GM13976 (cell line): ENCODE data around the gene PHACTR1.

Experiments
- DNase-seq: peaks from one replicate; pipeline ENCODE4 v3.0.0; 2012; ENCODE audit warnings: low spot score
- in situ Hi-C: fragments of 300-500 bp; cut with MboI; formaldehyde crosslinking; loops from one replicate; pipeline ENCODE4 v1.12.0; 2022; ENCODE audit warnings: low sequenced_read_pairs, mixed read lengths, inconsistent platforms; ENCODE audit not compliant: unreplicated experiment
- TF ChIP-seq, protein P1 (sequence below): IDR thresholded peaks from 2 replicates; pipeline ENCODE4 v1.5.1; 2012; ENCODE audit warnings: borderline replicate concordance, mild to moderate bottlenecking; ENCODE audit not compliant: insufficient read depth; ENCODE audit errors: extremely low read depth, missing control alignments, control extremely low read depth

PHACTR1 gene

DNA sequence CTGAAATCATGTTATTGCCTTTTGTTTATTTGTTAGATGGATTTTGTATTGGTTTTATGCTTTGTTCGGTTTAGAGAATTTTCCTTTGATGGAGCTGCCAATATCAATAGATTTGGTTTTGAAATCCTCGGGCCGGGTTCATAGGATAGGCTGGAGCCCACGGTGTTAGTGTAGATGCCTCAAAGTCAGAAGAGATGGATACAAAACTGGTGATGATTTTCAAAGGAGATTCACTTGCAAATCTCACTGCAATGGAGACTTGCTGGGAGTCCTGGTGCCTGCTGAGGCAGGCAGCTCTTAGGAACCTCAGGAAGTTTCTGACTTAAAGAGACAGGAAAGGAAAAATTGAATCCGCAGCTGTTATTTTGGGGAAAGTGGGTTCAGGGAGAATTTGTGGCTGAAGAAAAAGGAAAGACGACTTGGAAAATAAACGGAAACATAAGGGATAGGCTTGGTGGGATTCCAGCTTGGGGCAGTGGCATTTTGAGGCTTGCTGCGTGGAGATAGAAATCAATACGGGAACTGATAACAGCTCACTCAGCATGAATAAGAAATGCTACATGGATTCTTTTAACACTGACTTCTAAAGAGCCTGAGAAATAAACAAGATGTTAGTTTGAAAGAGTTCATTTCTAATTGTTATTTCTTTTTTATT lies 241.6 kb downstream of the PHACTR1 start:
- in situ Hi-C loops = no loop called here
- TF ChIP-seq, protein P1, sequence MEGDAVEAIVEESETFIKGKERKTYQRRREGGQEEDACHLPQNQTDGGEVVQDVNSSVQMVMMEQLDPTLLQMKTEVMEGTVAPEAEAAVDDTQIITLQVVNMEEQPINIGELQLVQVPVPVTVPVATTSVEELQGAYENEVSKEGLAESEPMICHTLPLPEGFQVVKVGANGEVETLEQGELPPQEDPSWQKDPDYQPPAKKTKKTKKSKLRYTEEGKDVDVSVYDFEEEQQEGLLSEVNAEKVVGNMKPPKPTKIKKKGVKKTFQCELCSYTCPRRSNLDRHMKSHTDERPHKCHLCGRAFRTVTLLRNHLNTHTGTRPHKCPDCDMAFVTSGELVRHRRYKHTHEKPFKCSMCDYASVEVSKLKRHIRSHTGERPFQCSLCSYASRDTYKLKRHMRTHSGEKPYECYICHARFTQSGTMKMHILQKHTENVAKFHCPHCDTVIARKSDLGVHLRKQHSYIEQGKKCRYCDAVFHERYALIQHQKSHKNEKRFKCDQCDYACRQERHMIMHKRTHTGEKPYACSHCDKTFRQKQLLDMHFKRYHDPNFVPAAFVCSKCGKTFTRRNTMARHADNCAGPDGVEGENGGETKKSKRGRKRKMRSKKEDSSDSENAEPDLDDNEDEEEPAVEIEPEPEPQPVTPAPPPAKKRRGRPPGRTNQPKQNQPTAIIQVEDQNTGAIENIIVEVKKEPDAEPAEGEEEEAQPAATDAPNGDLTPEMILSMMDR = no peak
- no peak for DNase-seq

DNA sequence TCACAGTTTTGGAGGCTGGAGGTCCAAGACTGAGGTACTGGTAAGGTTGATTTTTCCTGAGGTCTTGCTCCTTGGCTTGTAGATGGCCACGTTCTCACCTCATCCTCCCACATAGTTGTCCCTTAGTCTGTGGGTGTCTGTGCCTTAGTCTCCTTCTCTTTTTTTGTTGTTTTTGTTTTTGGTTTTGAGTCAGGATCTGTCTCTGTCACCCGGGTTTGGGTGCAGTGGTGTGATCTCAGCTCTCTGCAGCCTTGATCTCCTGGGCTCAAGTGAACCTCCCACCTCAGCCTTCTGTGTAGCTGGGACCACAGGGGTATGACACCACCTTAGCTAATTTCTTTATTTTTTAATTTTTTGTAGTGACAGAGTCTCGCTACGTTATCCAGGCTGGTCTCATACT lies 245.2 kb downstream of the PHACTR1 start:
- in situ Hi-C loops = no loop called here
- TF ChIP-seq, protein P1 = no peak
- no peak for DNase-seq

DNA sequence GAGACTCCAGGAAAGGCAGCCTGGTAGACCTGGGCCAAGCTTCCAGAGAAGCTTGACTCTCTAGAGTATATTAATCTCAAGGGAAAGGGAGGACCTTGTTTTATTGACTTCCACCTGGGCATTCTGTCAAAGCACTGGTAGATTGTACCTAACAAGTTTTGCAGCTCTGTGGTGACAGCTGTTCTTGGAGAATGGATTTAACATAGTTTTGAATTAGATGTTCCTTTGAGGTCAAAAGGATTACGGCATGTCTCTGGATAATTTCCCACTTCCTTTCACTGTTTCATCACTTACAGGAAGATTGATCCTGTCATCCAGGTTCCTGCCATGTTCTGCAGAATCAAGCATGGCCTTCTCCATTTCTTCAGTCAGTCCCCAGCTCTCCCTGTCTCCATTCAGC lies 246.0 kb downstream of the PHACTR1 start:
- DNase-seq = no peak
- TF ChIP-seq, protein P1 = no peak
- in situ Hi-C loops = no loop called here

DNA sequence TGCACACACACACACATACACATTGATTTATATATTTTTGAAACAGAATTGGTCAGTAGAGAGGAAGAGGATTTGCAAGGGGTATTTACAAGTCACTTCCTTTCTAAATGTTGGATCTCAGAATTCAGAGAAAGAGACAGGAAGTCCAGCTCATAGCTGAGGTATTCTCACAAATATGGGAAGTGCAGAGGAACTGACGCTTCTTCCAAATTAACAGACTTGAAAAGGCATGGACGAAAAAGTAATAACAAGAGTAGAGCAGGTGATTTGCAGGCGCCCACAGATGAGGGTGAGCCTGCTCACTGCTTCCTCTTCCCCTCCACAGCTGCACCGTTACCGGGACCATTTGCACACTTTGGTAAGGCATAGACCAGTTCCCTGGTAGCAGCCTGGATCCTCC lies 246.4 kb downstream of the PHACTR1 start:
- in situ Hi-C loops = no loop called here
- TF ChIP-seq, protein P1 = no peak
- no peak for DNase-seq

DNA sequence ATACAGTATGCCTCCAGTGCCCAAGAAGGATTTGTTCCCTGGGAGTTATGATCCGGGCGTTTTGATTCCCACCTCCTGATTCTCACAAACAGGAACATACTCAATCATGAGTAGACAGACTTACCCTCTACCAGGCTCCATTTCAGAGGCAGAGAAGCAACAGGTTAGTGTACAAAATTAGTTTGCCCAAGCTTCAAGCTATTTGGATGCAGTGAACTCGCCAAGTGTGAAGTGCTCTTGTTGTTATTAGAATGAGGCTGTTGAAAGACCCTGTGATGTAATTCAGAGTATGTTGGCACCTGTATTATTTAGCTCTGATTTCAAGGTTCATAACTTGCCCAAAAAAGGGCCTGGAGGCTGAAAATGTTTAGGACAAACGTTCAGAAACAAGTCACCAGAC lies 247.0 kb downstream of the PHACTR1 start:
- in situ Hi-C loops = no loop called here
- DNase-seq = no peak
- TF ChIP-seq, protein P1 = no peak

DNA sequence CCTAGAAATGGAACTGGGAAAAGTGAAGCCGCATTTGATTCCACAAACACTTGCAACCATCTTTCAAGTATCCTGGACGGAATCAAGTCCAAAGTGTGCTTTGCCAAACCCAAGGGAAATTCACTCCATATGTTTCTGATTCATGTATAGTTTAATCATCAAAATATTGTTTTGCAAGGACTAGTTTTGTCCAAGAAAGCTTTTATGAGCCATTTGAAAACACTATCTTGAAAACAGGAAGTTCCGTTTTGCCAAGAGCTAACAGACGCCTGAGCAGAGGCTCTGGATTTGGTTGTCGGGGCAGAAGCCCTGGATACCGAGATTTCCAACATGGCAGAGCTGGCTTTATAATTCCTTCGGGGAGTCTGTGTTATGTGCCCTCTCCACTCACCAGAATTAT lies 251.1 kb downstream of the PHACTR1 start:
- no peak for DNase-seq
- TF ChIP-seq, protein P1 = no peak
- in situ Hi-C loops = no loop called here

DNA sequence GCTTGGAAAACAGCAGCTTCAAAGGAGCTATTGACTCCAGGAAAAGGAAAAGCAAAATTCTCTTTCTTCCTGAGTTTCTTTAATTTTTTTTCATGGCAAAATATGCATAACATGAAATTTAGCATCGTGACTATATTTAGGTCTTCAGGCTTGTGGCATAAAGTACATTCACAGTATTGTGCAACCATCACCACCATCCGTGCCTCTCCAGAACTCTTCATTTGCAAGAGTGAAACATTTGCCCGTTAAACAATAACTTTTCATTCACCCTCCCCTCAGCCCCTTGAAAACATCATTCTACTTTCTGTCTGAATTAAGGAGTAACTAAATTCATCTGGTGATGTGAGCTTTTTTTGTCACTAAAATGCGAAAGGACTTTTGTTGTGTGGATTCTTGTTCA lies 251.7 kb downstream of the PHACTR1 start:
- in situ Hi-C loops = no loop called here
- TF ChIP-seq, protein P1 = no peak
- DNase-seq = no peak
